GM21576 (cell line): Measurements from ENCODE around the gene PKN1.

ENCODE experiments used
- ATAC-seq: cut with Tn5 transposase; IDR thresholded peaks from one replicate; pipeline ENCODE4 v1.9.1; 2021; ENCODE audit warnings: mild to moderate bottlenecking, moderate library complexity; ENCODE audit not compliant: unreplicated experiment

The PKN1 gene

DNA sequence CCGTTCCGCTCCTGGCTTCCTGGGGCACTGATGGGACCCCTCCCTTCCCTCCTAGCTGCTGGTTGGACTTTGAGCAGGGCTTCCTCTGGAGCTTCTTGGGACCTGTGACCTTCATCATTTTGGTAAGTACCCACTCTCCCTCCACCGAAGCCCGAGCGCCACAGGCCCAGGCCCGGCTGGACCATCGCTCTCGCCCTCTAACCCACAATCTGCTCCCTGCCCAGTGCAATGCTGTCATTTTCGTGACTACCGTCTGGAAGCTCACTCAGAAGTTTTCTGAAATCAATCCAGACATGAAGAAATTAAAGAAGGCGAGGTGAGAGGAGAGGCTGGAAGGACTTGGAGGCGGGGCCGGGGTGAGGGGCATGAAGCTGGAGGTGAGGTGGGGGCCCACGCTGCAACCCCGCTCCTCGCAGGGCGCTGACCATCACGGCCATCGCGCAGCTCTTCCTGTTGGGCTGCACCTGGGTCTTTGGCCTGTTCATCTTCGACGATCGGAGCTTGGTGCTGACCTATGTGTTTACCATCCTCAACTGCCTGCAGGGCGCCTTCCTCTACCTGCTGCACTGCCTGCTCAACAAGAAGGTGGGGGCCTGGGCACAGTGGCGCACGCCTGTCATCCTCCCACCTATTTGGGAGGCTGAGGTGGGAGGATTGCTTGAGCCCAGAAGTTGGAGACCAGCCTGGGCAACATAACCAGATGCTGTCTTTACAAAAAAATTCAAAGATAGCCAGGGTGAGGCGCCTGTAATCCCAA is 26.3 kb upstream of the PKN1 start:
- no peak for ATAC-seq

DNA sequence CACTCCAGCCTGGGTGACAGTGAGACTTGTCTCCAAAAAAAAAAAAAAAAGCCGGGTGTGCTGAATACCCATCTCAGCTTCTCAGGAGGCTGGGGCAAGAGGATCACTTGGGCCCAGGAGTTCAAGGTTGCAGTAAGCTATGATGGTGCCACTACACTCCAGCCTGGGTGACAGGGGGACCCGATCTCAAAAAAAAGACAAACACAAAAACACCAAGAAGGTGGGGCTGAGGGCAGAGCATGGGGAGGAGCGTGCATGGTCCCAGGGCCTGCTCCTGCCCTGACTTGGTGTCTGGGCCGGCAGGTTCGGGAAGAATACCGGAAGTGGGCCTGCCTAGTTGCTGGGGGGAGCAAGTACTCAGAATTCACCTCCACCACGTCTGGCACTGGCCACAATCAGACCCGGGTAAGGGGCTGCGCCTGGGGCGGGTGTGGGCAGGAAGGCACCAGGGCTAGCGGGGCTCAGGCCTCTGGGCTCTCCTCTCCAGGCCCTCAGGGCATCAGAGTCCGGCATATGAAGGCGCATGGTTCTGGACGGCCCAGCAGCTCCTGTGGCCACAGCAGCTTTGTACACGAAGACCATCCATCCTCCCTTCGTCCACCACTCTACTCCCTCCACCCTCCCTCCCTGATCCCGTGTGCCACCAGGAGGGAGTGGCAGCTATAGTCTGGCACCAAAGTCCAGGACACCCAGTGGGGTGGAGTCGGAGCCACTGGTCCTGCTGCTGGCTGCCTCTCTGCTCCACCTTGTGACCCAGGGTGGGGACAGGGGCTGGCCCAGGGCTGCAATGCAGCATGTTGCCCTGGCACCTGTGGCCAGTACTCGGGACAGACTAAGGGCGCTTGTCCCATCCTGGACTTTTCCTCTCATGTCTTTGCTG is 25.3 kb upstream of the PKN1 start:
- ATAC-seq = no peak

DNA sequence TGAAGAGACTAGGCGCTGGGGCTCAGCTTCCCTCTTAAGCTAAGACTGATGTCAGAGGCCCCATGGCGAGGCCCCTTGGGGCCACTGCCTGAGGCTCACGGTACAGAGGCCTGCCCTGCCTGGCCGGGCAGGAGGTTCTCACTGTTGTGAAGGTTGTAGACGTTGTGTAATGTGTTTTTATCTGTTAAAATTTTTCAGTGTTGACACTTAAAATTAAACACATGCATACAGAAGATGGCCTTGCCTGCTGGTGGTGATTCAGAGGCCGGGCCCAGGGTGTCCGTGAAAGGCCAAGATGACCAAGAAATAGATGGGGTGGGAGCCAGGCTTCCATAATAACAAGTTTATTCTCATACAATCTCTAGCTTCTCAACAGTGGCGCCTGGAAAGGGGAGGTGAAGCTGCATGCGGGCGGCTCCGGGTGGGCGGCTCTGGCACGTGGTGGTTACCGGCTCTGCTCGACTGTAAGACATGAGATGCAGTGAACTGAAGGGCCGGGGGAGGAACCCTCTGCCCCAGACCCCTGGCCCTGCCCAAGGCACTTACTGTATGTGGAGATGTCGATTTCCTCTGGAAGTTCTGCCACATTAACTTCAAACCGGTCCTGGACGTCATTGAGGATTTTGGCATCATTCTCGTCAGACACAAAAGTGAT is 24.5 kb upstream of the PKN1 start:
- ATAC-seq = no peak

DNA sequence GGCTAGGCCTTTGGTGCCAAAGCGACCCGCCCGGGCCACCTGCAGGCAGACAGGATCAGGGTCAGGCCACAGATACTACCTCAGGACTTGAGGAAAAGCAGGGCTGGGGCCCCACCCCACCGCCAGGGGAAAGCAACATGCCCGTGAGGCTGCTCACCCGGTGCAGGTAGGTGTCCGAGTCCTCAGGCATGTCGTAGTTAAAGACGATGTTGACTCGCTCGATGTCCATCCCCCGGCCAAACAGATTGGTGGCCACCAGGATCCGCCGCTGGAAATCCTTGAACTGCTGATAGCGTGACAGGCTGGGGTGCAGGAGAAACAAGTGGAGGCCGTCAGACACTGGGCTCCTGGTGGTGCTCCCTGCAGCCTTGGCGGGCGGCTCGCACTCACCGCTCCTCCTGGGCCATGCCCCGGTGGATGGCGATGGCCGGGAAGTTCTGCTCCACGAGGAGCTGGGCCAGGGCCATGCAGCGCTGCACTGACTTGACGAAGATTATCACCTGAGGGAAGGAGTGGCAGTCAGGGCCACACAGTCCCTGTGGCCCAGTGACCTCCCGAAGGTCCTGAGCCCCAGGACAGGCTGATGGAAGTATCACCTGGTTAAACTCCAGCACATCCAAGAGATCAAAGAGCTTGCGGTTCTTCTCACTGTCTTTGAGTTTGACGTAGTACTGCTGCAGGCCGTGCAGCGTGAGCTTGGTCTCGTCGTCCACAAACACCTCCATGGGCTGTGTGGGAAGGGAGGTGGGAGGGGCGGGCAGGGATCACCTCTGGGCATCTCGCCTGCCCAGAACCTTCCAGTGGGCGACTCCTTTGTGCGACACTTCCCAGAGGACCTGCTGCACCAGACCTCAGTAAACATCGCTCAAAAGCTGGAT is 23.7 kb upstream of the PKN1 start:
- no peak for ATAC-seq

DNA sequence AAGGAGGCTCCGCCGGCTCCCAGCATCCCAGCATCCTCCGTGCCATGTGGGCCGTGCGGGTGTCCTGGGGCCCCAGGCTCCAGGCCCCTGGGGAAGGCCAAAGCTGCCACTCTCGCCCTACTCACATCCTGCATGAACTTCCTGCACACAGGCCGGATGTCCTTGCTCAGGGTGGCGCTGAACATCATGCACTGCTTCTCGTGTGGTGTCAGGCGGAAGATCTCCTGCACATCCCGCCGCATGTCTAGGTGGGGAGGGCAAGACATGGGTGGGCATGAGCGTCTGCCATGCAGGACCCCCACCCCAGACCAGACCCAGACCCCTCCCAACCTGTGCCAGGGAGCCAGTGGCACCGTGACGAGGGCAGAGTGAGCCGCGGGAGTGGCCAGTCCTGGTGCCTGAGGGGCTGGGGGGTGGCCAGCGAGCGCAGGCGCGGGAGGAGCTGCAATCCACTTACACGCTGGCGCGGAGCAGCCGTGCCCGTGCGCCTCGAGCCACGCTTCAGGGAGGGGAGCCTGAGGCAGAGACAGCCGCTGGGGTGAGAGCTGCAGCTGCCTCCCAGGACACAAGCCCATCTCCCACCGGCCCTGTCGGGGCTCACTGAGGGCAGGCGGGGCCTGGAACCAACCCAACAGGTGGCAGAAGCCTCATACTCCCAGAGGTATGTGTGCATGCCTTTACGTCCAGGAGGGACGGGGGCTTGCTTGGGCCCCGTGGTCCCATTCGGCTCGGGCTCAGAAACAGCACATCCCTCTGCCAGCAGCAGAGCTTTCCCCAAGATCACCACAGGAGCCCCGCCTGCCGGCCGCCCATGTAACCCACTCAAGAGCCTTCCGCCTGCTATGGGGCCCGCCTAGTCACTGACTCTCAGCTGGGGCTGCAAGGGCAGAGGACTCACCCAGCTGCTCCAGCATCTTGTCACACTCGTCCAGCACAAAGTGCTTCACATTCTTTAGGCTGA is 22.7 kb upstream of the PKN1 start:
- ATAC-seq = no peak

DNA sequence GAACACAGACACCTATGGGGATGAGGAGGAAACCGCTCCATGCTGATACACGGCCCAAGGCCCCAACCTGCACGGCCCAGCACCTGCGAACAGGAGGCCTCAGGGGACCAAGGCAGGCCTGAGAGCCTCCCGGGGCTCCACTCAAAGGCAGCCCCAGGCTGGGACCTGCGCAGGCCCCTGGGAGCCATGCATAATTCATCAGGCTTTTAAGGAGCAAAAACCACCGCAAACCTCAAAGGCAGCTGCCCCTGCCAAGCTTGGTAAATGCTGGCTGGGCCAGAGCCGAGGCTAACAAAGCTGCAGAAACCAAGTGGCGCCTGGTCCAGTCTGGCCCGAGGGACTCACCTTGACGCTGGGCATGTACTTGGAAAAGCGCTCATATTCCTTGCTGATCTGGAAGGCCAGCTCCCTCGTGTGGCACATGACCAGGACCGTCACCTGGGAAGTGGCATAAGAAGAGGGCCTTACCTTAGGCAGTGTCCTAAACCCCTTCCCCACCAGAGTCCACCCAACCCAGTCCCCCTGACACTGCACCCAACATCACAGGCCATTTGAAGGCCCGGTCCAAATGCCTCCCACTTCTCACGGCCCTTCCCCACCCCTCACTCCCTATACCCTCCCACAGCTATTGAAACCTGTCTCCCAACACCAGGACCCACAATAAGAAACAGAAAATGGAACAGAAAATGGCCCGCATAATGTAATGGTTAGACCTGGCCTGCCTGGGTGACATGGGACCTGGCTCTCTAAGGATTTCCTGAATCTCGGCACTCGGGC is 21.8 kb upstream of the PKN1 start:
- ATAC-seq = no peak

DNA sequence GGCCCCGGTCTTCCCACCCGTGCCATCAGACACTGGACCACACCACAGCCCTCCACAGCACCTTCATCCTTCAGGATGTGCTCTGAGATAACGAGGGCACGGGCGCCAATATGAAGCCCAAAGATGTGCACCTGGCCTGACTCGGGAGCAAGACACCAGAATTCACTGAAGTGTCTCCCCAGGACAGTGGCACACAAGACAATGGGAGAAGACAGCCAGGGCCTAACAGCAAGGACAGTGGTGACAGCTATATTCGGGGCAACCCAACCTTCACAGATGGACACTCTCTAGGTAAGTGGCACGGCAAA is 21.2 kb upstream of the PKN1 start:
- ATAC-seq = no peak

DNA sequence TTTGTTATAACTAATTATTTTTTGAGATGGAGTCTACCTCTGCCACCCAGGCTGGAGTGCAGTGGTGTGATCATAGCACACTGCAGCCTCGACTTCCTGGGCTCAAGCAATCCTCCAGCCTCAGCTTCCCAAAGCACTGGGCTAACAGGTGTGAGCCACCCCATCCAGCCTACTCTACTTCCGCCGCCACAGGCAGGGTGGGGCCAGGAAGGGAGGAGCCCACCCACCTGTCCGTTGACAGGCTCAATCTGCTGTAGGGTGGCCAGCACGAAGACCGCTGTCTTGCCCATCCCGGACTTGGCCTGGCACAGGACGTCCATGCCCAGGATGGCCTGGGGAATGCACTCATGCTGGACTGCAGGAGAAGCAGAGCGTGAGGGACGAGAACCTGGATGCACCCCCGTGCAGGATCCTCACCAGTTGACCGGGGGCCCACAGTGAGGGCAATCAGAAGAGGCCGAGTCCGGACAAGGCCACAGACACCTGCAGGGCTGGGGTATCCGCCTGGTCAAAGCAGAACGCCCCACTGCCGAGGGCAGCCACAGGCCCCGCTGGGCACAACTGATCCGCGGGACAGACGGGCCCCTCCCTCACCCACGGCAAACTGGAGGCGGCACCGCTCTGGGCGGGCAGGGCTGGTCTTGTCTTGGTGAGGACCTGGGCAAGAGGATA is 20.6 kb upstream of the PKN1 start:
- no peak for ATAC-seq

DNA sequence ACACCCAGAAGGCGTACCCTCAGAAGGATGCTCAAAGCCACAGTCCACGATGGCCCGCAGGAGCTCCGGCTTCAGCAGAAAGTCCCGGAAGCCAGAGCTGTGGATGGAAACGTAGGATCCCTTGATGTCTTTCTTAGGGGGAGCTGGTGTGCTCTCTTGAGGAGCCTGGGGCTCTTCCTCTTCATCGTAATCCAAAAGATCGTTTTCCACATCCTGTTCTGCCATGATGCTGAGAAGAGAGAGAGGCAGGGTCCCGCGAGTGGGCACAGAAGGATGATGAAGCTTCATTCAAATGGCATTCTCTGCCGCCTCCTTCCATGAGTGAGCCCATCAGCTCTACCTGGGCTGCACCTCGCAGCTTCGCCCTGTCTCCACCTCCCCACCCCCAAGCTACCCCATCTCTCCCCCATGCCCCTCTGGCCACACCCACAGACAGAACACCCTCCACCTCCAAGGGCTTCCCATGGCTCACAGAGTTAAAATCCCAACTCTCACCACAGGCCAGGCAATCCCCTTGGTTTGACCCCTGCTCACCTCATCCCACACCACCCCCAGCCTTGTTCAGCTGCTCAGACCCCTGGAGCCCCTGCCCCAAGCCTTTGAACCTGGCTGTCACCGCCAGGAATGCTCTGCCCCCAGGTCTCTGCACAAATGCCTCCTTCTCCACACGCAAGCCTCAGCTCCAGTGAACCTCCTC is 20.0 kb upstream of the PKN1 start:
- no peak for ATAC-seq

DNA sequence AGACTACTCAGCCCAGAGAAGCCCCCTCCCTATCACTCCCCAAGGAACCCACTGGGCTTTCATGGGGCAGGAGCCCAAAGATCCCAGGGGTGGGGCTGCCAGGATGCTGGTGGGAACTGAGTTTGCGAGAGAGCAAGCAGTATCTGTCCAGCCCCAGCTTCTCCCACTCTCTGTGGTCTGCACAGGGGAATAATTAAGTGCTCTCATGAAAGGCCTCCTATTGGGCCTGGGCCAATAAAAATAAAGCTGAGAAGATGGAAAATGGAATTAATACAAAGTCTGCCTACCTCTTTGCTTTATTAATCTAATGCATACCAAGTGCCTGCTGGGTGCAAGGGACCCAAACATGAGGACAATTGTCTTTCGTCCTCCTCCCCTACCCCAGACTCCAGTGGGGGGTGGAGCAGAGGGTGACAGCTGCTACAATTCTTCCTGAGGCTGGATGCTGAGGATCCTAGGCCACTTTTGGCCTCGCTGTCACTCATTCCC is 19.4 kb upstream of the PKN1 start:
- no peak for ATAC-seq

DNA sequence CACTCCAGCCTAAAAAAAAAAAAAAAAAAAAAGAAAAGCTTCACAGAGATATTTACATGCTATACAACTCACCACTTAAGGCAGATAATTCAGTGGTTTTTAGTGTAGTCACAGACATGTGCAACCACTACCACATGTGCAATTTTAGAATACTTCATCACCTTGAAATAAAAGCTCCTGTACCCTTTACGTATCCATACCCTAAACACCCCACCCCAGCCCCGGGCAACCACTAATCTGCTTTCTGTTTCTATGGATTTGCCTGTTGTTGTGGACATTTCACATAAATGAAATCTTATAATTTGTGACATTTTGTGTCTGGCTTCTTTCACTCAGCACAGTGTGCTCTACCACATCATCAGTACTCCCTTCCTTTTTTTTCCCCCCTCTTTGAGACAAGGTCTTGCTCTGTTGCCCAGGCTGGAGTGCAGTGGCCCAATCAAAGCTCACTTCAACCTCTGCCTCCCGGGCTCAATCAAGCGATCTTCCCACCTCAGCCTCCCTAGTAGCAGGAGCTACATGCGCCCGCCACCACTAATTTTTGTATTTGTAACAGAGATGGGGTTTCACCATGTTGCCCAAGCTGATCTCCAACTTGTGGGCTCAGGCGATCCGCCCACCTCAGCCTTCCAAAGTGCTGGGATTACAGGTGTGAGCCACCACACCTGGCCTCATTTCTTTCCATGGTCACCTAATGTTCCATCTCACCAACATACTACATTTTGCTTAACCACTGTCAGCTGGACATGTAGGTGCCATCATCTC is 18.0 kb upstream of the PKN1 start:
- ATAC-seq = no peak

DNA sequence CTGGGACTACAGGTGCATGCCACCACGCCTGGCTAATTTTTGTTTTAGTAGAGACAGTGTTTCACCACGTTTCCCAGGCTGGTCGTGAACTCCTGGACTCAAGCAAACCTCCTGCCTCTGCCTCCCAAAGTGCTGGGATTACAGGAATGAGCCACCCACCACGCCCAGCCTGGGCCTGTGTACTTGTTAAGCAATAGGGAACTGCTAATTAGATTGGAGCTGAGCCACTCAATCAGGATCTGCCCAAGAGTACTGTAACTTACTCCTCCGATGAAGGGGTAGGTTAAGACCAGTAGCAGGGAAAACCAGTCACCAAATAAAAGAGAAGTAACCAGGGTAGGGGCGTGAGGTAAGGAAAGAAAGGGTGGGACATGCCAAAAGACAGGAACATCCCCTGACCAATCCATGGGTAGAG is 16.3 kb upstream of the PKN1 start:
- no peak for ATAC-seq

DNA sequence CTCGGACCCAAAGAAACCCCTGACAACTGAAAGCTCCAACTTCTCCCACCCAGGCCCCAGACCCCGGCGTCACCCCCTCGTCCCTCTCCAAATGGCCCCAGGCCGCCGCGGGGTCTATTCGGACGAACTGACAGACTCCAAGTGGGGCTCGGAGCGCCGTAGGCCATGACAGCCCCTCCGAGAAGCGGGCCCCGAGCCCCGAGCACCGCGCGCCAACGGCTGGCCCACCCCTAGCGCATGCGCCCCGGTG is 14.3 kb upstream of the PKN1 start:
- ATAC-seq = peak; percentile 42

DNA sequence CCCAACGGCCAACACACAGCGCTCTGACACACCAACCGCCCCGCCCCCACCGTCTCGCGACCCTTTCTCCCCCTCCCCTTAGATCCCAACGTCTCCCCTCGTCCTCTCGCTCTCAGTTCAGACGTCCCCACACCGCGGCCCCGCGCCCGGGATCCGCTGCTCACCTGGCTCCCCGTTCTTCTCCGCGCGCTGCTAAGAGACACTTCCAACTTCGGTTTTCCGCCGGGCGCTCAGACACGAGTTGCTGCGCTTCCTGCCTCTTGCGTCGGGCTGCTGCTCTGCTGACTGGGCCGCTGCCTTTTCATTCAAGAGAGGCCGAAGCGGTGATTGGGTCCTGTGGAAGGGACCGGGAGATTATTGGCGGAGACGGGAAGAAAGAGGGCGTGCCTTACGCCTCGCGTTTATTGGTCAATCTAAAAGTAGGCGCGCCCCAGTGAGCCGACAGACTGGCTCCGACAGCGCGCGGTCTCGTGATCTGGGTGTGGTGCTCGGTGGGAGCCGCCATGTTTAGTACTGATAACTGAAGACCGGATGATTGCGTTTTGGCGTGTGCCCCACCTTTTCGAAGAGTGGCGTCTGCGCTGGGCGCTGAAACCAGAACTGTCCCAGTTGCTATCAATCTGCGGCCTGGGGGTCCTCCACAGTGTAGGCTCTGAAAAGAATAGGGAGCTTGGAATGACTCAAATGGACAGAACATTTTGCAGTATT is 13.8 kb upstream of the PKN1 start, which contains the start of gene DDX39A:
DDX39A (minus strand) TSS at position 236 of the 708 bp plus-strand sequence. CDS start 6,121 bp downstream, outside the sequence.
- peak; percentile 91 for ATAC-seq

DNA sequence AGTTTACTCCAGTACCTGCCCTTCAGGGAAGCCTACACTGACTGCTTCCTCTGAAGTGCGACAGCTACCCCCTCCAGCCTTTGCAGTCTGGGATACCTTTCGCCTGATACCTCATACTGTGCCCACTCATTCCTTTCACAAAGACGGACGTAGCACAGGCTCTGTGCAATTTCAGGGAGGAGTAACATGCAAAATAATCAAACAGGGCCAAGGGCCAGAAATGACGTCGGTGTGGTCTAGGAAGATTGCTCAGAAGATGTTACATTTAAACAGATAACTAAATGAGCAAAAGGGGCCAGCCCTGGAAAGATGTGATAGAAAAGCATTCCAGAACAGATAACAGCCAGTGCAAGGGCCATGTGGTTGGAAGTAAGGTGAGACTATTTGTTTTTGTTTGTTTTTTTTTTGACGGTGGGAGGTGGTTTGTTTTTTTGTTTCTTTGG is 7.4 kb upstream of the PKN1 start:
- no peak for ATAC-seq

DNA sequence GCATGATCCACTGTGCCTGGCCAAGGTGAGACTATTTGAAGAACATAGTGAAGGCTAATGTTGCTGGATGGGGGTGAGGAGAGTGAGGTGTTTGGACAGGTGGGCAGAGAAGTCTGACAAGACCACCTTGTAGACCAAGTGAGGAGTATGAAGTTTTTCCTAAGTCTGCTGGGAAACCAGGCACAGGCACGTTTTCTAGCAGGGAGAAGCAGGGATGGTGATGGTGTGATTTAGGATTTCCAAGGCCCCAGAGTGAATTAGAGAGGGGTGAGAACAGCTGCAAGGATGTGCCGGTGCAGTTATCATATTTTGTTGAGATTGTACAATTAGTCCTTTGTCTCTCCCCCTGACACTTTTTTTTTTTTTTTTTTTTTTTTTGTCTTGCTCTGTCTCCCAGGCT is 5.6 kb upstream of the PKN1 start:
- ATAC-seq = no peak
